Activated T-cell treated with anti-CD3 and anti-CD28 coated beads for 24 hours (primary cell): Measurements from ENCODE around the gene FXR2.

ENCODE experiments used
- DNase-seq: peaks from one replicate; pipeline ENCODE4 v3.0.0-alpha.2; 2020; ENCODE audit warnings: low read depth

FXR2 gene

GRCh38 chr17:7587420-7588151 lies 27.1 kb downstream of the FXR2 start:
- DNase-seq, result no peak

- no peak for DNase-seq
Measured at GRCh38 chr17:7586673-7587419, 27.9 kb downstream of the FXR2 start.

- peak; percentile 94 for DNase-seq
Measured at GRCh38 chr17:7583253-7584109, 31.2 kb downstream of the FXR2 start, which contains the start of gene MPDU1. TSS of gene MPDU1 (plus strand) at chr17:7583852. CDS start at chr17:7583863, 11 bp downstream.

- DNase-seq, result no peak
Measured at GRCh38 chr17:7582396-7583252, 32.1 kb downstream of the FXR2 start.

- DNase-seq, result no peak
Measured at GRCh38 chr17:7580604-7581575, 33.8 kb downstream of the FXR2 start.

DNA sequence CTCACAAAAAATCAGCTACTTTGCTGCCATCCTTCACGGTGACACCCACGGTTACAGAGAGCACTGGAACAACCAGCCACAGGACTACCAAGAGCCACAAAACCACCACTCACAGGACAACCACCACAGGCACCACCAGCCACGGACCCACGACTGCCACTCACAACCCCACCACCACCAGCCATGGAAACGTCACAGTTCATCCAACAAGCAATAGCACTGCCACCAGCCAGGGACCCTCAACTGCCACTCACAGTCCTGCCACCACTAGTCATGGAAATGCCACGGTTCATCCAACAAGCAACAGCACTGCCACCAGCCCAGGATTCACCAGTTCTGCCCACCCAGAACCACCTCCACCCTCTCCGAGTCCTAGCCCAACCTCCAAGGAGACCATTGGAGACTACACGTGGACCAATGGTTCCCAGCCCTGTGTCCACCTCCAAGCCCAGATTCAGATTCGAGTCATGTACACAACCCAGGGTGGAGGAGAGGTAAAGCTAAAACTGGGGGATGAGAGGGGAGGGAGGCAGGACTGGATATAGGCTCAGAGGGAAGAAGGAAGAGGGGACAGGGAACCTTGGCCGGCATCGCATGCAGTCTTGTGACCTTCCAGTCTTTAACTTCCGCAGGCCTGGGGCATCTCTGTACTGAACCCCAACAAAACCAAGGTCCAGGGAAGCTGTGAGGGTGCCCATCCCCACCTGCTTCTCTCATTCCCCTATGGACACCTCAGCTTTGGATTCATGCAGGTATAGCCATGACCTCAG lies 34.7 kb downstream of the FXR2 start:
- DNase-seq, result no peak

DNA sequence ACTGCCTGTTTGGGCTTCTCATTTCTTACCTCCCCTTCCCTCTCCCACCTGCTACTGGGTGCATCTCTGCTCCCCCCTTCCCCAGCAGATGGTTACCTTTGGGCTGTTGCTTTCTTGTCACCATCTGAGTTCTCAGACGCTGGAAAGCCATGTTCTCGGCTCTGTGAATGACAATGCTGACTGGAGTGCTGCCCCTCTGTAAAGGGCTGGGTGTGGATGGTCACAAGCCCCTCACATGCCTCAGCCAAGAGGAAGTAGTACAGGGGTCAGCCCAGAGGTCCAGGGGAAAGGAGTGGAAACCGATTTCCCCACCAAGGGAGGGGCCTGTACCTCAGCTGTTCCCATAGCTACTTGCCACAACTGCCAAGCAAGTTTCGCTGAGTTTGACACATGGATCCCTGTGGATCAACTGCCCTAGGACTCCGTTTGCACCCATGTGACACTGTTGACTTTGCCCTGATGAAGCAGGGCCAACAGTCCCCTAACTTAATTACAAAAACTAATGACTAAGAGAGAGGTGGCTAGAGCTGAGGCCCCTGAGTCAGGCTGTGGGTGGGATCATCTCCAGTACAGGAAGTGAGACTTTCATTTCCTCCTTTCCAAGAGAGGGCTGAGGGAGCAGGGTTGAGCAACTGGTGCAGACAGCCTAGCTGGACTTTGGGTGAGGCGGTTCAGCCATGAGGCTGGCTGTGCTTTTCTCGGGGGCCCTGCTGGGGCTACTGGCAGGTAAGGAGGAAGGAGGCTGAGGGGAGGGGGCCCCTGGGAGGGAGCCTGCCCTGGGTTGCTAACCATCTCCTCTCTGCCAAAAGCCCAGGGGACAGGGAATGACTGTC lies 35.5 kb downstream of the FXR2 start, which contains the start of gene CD68:
CD68 (plus strand) TSS at position 638 of the 833 bp plus-strand sequence; CDS start at position 678, 40 bp downstream.
- peak; percentile 73 for DNase-seq

GRCh38 chr17:7577327-7578199 lies 37.1 kb downstream of the FXR2 start:
- DNase-seq, result no peak

DNA sequence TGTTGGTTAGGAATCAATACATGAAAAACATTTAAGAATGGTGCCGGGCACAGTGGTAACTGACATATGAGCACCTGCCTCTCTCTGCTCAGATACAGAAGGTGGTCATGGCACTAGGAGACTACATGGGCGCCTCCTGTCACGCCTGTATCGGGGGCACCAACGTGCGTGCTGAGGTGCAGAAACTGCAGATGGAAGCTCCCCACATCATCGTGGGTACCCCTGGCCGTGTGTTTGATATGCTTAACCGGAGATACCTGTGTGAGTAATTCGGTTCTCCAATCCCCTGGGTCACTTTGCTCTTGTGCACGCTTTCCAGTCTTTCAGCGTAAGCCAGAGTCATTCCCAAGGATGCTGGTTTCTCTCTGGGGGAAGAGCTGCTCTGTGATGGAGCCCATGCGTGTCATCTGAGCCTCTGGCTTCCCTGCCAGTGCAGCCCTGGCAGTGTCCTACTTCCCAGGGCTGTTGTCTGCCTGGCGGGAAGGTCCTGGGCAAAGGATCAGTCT lies 38.2 kb downstream of the FXR2 start:
- no peak for DNase-seq

- DNase-seq, result no peak
Measured at GRCh38 chr17:7575959-7576358, 38.7 kb downstream of the FXR2 start.

GRCh38 chr17:7575481-7575883 lies 39.2 kb downstream of the FXR2 start:
- no peak for DNase-seq

- DNase-seq, result no peak
Measured at GRCh38 chr17:7574176-7574953, 40.3 kb downstream of the FXR2 start.

DNA sequence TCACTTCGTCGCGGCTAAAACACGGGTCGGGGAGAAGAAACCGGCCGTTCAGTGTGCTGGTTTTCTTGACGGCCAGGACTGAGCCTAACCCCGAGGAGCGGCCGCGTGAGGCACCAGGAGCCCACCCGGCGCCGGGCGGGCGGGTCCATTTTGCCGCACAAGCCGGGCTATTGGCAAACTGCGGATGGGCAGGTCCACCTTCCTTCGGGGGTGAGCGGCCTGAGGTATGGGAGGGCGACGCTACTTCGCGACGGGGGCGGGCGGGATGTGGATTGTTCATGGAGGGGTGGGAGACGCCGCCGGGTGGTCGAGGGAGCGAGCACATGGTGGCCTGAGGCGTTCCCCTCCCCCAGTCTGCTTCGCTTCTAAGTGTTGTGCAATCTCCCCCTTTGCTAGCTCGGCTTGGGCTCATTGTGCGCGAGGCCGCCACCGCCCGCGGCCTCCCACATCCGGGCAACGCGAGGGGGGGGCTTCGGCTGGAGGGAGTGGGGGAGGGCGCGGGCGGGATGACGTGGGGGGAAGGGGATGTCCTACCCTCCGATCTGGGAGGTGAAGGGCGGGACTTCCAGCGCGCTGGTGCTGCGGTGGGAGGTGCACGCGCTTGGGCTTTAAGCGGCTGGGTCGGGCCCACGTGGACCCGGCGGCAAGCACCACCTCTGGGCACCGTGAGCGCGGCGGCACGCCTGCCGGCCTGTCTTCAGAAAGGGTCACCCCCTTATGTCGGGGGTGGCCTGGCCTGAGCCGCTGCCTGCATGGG lies 41.2 kb downstream of the FXR2 start:
- peak; percentile 86 for DNase-seq

DNA sequence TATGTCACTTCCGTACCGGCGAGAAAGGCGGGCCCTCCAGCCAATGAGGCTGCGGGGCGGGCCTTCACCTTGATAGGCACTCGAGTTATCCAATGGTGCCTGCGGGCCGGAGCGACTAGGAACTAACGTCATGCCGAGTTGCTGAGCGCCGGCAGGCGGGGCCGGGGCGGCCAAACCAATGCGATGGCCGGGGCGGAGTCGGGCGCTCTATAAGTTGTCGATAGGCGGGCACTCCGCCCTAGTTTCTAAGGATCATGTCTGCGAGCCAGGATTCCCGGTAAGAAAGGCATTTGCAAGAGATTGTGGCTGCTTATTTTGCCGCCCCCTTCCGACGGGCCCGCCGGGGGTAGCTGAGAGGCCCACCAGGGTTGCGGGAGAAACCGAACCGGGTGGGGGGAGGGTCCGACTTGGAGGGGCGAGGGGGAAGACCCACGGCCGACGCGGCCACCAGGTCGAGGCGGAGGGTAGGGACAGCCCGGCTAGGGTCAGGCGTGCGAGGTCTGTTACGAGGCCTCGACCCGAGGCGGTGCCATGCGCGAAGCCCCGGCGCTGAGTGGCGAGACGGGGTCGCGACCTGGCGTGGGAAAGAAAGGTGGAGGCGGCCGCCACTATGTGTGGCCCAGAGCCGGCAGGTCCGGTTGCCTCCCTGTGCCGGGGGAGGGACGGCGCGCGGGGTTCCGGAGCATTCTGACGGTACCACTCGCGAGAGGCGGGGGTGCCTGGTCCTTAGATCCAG lies 41.9 kb downstream of the FXR2 start:
- peak; percentile 99 for DNase-seq

DNA sequence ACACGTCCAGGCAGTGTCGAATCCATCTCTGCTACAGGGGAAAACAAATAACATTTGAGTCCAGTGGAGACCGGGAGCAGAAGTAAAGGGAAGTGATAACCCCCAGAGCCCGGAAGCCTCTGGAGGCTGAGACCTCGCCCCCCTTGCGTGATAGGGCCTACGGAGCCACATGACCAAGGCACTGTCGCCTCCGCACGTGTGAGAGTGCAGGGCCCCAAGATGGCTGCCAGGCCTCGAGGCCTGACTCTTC lies 42.4 kb downstream of the FXR2 start:
- no peak for DNase-seq
